GM12892 (cell line): ENCODE data around the gene TNRC6C. TPM values are rescaled to one million over a fixed set of nuclear protein-coding genes. Genes with fewer than 3 reads are reported as not detected.

Experiments used
- DNase-seq: peaks from one replicate; pipeline ENCODE4 v3.0.0; 2011; ENCODE audit not compliant: insufficient read length
- FAIRE-seq: peaks from 2 replicates; lab custom pipeline; 2011; peaks lifted over from hg19 to GRCh38; lab: Jason Lieb, UNC
- POLR2A ChIP-seq: IDR thresholded peaks from 2 replicates; pipeline ENCODE4 v1.6.1; 2011; ENCODE audit warnings: low read depth, low read length, control low read depth
- POLR2AphosphoS5 ChIP-seq: IDR thresholded peaks from 2 replicates; pipeline ENCODE4 v1.6.1; 2011; ENCODE audit warnings: low read depth, low read length, control low read depth
- TAF1 ChIP-seq: IDR thresholded peaks from 2 replicates; pipeline ENCODE4 v1.6.1; 2011; ENCODE audit warnings: low read depth, mild to moderate bottlenecking, control low read depth, low read length, borderline replicate concordance
- polyA plus RNA-seq: library from polyadenylated mRNA; unstranded; fragments of >200 nt; gene quantifications from one replicate; pipeline ENCODE4 v1.2.1, GENCODE V29; 2012; ENCODE audit warnings: missing spikeins, inconsistent platforms; ENCODE audit not compliant: missing spikeins

Gene TNRC6C, protein sequence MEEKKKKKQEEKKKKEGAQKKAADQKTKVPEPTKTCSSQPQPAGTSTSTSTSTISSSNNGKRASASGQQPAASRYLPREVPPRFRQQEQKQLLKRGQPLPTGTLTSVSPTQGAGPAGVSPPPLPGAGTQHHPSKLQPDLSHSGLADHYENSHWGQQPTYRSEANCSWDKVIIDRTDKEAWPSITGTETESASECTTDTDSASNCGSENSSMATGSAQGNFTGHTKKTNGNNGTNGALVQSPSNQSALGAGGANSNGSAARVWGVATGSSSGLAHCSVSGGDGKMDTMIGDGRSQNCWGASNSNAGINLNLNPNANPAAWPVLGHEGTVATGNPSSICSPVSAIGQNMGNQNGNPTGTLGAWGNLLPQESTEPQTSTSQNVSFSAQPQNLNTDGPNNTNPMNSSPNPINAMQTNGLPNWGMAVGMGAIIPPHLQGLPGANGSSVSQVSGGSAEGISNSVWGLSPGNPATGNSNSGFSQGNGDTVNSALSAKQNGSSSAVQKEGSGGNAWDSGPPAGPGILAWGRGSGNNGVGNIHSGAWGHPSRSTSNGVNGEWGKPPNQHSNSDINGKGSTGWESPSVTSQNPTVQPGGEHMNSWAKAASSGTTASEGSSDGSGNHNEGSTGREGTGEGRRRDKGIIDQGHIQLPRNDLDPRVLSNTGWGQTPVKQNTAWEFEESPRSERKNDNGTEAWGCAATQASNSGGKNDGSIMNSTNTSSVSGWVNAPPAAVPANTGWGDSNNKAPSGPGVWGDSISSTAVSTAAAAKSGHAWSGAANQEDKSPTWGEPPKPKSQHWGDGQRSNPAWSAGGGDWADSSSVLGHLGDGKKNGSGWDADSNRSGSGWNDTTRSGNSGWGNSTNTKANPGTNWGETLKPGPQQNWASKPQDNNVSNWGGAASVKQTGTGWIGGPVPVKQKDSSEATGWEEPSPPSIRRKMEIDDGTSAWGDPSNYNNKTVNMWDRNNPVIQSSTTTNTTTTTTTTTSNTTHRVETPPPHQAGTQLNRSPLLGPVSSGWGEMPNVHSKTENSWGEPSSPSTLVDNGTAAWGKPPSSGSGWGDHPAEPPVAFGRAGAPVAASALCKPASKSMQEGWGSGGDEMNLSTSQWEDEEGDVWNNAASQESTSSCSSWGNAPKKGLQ (N-terminal part only)
- 1.4 TPM for polyA plus RNA-seq

DNA sequence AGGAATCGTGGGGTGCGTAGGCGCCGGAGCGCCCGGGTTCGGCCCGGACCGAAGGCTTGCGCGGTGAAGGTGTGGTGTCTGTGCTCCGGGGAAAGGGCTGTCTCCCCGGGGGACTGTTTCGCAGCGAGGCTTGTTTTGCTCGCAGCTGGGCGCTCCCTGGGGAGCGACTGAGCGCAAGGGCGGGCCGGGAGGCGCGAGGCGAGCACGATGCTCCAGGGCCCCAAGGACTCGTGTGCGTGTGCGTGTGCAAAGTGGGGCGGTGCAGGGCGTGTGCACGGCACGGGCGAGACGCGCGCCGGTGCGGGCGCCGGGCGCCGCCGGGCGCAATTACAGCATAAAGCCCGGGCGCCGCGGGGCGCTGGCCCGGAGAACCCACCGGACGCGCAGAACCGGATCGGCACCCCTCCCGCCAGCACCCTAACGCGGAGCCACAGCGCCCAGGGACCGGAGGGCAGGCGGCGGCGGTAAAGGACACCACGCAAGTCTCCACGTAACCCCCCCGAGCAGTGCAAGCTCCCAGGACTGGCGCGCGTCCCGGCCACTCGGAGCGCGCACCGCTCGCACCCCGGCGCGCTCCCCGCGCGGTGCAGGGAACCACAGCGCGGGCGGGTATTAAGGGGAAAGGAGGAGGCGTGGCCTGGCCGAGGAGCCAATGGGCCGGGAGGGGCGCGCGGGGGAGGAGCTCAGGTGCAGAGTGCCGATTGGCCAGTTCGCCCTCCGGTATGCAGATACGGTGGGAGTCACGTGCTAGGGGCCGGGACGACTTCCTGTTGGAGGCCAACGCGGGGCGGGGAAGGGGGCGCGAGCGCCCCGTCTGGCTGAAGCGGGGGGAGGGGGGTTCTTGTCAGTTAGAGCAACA is at the start of gene TNRC6C:
Gene TNRC6C, plus strand, starts transcription at position 847 of the 859 bp plus-strand sequence. CDS start 45,504 bp downstream, outside the sequence.
- DNase-seq (peak; percentile 79), FAIRE-seq (peak; percentile 14)
- TF ChIP-seq TAF1 (0 out of 2 replicates have a peak, but pooled peaks have one; percentile 89), POLR2AphosphoS5 (peak; percentile 91), POLR2A (peak; percentile 98)

DNA sequence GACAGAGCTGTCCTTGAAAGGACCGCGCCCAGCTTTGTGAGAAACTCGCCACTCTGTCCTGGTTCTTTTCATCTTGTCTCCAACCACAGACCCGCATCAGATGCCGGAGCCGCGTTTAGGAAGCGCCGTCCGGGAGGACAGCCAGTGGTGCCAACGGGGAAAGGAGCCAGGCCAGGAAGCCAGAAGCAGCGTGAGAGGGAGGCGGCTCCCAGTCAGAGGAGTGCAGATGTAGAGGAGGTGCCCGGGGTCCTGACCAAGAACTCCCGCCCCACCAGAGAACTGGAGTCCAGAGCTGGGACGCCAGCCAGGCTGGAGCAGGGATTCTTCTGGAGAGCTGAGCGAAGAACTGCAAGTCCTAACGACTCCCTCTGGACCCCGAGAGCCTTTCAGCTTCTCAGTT is 49.3 kb upstream of the TNRC6C start:
- DNase-seq (no peak), FAIRE-seq (no peak)
- TF ChIP-seq POLR2AphosphoS5 (no peak), POLR2A (no peak), TAF1 (no peak)

DNA sequence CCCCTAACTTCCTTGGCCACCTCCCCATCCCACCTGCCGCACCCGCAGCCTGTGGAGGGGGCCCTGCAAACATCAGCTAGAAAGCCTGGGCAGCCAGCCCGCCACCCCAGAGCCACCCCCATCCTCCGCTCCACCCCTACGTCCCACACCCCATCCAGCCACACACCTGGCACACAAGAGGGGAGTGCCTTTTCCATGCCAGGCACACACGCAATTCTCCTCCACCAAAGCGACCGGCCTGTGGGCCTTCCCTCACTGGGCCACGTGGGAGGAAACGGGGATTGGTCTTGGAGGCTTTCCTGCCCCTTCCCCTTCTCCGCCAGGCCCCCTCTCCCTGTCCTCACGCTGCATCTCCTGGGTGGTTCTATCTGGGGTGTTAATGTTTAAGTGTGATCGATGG is 48.7 kb upstream of the TNRC6C start:
- no peak for TF ChIP-seq TAF1
- no peak for TF ChIP-seq POLR2AphosphoS5
- no peak for TF ChIP-seq POLR2A
- no peak for DNase-seq
- no peak for FAIRE-seq

DNA sequence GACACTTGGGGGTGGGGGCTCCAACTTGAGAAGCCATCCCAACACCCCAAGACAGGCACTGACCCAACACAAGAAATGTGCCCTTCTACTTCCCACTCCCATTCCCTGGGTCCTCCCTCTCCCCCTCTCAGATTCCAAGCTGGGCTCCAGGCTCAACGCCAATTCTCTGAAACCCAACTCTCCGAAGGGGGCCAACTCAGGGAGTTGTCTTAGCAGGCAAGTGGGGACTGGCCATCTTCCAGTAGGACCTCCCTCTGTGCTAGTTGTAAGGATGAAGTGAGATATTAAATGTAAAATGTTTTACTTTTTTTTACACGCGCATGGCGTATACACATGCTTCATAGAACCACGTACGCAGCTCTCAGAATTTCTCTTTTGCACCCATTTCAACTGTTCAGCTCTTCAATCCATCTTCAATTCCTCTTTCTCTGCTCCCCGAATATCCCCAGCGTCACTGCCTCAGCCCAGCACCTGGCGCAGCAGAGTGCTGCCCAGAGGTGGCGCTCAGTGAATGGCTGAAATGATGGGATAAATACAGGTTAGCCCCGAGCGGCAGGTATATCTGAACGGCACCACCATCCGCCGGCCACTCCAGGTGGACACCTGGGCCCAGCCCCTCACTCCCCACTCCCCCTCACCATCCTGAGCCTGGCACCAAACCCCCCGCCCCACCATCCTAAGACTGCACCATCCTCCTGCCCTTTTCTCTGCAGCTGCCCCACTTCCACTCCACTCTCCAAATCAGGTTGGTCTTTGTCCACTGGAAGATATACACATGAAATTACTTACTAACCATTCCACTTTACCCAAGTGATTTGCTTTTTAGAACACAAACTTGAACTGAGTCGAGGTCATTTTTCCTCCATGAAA is 43.9 kb upstream of the TNRC6C start:
- FAIRE-seq, result no peak
- no peak for DNase-seq

DNA sequence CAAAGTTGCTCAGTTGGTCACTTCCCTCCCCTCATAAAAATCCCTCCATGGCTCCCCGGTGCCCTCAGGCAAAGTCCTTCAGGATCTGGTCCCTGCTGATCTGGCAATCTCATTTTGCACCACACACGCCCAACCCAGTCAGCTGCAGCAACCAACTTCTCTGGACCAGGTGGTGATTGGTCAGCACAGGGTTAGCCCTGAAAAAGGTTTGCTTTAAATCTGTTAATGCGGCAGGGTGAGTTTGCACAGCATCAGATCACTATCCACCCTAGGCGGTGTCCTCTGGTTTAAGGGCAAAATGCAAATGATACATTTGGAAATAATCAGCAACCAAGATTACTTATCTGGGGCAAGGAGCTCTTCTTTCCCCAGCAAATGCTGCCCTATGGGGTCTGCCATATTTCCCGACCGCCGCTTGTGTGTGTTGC is 42.9 kb upstream of the TNRC6C start:
- no peak for DNase-seq
- FAIRE-seq, result no peak
- TF ChIP-seq POLR2A (no peak), POLR2AphosphoS5 (no peak), TAF1 (no peak)

More for the DNA sequence above, 43.9 kb upstream of the TNRC6C start:
- no peak for TF ChIP-seq POLR2AphosphoS5
- no peak for TF ChIP-seq POLR2A
- TF ChIP-seq TAF1, result no peak

DNA sequence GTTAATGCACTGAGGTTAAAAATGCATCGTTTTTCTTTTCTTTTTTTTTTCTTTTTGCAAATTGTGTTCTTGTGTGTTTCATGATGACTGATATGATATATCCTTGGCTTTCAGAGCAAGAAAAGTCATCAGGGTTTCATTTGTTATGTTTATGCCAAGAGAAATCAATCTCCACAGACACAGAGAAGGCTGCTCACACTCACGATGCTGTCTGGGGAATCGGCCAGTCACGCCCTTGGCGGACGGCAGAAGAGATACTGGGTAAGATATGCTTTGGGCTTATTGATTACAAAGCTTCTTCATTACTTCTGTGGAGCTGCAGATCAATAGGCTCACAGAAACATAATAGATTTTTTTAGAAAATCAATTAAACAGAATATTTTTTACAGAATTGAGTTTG is 42.2 kb upstream of the TNRC6C start:
- no peak for DNase-seq
- no peak for FAIRE-seq
- no peak for TF ChIP-seq POLR2AphosphoS5
- no peak for TF ChIP-seq TAF1
- TF ChIP-seq POLR2A, result no peak

DNA sequence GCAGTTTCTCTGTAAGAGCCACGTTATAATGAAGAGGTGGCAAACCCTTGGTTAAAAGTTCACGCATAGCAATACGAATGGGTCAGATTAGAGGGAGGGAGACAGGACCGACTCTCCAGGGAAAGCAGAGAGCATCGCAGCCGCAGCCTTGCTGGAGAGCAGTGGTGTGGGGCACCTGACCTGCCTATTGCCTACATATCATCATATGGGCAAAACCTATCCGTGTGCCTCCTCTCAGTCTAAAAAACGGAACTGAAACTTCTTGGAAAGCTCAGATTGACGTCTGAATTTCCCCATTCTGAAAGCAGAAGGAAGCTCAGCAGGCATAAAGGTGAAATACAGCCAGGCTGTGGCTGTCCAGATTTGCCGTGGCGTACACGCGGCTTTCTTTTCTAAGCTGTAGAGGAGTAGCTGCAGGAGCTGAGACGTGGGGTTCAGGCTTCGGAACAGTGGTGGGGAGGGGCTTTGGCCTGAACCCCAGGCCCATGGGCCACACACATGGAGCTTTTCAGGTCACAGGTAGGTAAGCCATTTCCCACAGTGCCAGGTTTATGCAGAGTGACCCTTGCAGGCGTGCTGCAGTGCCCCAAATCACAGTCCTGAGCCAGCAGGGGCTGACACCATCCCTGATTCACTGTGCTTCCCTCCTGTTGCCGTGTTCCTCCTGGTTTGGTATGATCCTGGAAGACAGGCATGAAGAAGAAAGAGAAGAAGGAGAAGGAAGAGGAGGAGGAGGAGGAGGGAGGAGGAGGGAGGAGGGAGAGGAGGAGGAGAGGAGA is 41.6 kb upstream of the TNRC6C start:
- FAIRE-seq (no peak), DNase-seq (no peak)
- TF ChIP-seq POLR2A (no peak), TAF1 (no peak), POLR2AphosphoS5 (no peak)

DNA sequence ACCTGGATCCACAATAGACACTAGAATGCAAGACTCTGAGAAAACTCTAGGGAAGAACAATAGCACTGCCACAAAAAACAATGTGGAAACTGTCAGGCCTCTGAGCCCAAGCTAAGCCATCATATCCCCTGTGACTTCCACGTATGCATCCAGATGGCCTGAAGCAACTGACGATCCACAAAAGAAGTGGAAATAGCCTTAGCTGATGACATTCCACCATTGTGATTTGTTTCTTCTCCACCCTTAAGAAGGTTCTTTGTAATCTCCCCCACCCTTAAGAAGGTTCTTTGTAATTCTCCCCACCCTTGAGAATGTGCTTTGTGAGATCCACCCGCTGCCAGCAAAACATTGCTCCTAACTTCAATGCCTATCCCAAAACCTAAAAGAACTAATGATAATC is 39.2 kb upstream of the TNRC6C start:
- no peak for DNase-seq
- FAIRE-seq, result no peak
- TF ChIP-seq POLR2A (no peak), TAF1 (no peak), POLR2AphosphoS5 (no peak)

DNA sequence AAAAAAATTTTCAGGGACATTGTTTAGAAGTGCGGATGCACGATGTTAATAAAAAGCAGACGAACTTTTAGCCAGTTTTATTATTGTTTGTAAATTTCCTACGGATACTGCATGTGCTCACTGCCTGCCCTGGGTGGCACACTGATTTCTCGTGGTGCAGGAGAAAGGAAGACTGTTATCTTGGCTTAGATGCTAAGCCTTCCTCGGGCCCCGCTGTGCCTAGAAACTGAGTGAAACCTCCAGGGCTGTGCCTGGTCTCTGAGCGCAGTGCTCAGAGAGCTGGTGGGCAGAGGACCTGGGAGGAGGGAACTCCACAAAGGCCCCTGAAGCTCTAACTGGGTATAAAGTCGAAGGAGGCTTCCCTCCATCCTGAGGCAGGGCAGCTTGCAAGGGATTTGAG is 35.4 kb upstream of the TNRC6C start:
- FAIRE-seq, result no peak
- TF ChIP-seq POLR2AphosphoS5, result no peak
- no peak for TF ChIP-seq TAF1
- TF ChIP-seq POLR2A, result no peak
- no peak for DNase-seq
